H1 (cell line): Measurements from ENCODE around the gene KRT17. TPM values are rescaled to one million over a fixed set of nuclear protein-coding genes. Genes with fewer than 3 reads are reported as not detected.
"Not testable (repeated sequence)": the region's sequence is repeated elsewhere in the genome, so short reads cannot be mapped to it uniquely, and the experiment has no call there.

Experiments
- CTCF ChIA-PET: fragments of 300-600 bp; sonication (Branson Sonifier 250); formaldehyde crosslinking; loops from one replicate; lab custom pipeline; 2021; ENCODE audit not compliant: partially characterized antibody; lab: Charles Lee
- POLR2A ChIA-PET: fragments of 300-600 bp; sonication (Branson Sonifier 250); formaldehyde crosslinking; loops from one replicate; lab custom pipeline; 2021; ENCODE audit warnings: inconsistent platforms; ENCODE audit not compliant: partially characterized antibody; lab: Charles Lee
- DNase-seq, 2 experiments: peaks; one replicate each; pipeline versions ENCODE4 v3.0.0 to v3.0.0-alpha.2; 2010 to 2022; ENCODE audit warnings: low spot score in 2 of 2, low read depth in 1 of 2, mixed read lengths in 1 of 2
- FAIRE-seq: peaks from 2 replicates; lab custom pipeline; 2011; peaks lifted over from hg19 to GRCh38; lab: Jason Lieb, UNC
- H2AFZ ChIP-seq: 2 replicates; pipeline ENCODE4 v1.8.1; 2012; ENCODE audit warnings: low read length, inconsistent platforms
- H2AK5ac ChIP-seq: 2 replicates; pipeline ENCODE4 v1.6.1; 2013; ENCODE audit warnings: low read depth, low read length
- H2BK120ac ChIP-seq: replicated peaks from 2 replicates; pipeline ENCODE3; 2013; ENCODE audit warnings: low read depth, low read length, inconsistent platforms
- H2BK12ac ChIP-seq: 2 replicates; pipeline ENCODE4 v1.6.1; 2013; ENCODE audit warnings: low read depth, low read length
- H2BK15ac ChIP-seq: 2 replicates; pipeline ENCODE4 v1.6.1; 2013; ENCODE audit warnings: low read length
- H2BK20ac ChIP-seq: 2 replicates; pipeline ENCODE4 v1.6.1; 2013; ENCODE audit warnings: low read length
- H2BK5ac ChIP-seq: 2 replicates; pipeline ENCODE4 v1.6.1; 2013; ENCODE audit warnings: low read depth, low read length
- H3K14ac ChIP-seq: 2 replicates; pipeline ENCODE4 v1.6.1; 2013; ENCODE audit warnings: inconsistent platforms; ENCODE audit not compliant: insufficient read length
- H3K18ac ChIP-seq: 2 replicates; pipeline ENCODE4 v1.6.1; 2013; ENCODE audit warnings: low read length; ENCODE audit errors: extremely low read depth
- H3K23ac ChIP-seq: 2 replicates; pipeline ENCODE4 v1.6.1; 2013; ENCODE audit warnings: inconsistent platforms; ENCODE audit not compliant: insufficient read length
- H3K23me2 ChIP-seq: 2 replicates; pipeline ENCODE4 v1.6.1; 2013; ENCODE audit warnings: low read depth, low read length
- H3K27ac ChIP-seq: 2 replicates; pipeline ENCODE4 v1.6.1; 2011; ENCODE audit warnings: low read depth, low read length, inconsistent platforms
- H3K27me3 ChIP-seq, 4 experiments: replicated peaks in 1 of 4; 1 replicate in 1 of 4; 2 replicates in 3 of 4; pipeline versions ENCODE4 v1.6.1 to v1.8.1; 2011 to 2013; ENCODE audit warnings: low read length in 3 of 4, mild to moderate bottlenecking in 3 of 4, inconsistent platforms in 2 of 4, mixed read lengths in 2 of 4, moderate library complexity in 1 of 4; ENCODE audit not compliant: control insufficient read depth in 3 of 4, insufficient read depth in 3 of 4; ENCODE audit errors: extremely low read depth in 1 of 4
- H3K36me3 ChIP-seq, 4 experiments: 2 replicates each; pipeline versions ENCODE4 v1.6.1 to v1.8.1; 2011 to 2013; ENCODE audit warnings: mild to moderate bottlenecking in 4 of 4, low read length in 3 of 4, moderate library complexity in 2 of 4, control low read depth in 1 of 4, inconsistent platforms in 1 of 4; ENCODE audit not compliant: insufficient read depth in 4 of 4, control insufficient read depth in 2 of 4
- H3K4ac ChIP-seq: replicated peaks from 2 replicates; pipeline ENCODE3; 2013; ENCODE audit warnings: low read length, low read depth, mixed read lengths, inconsistent platforms; ENCODE audit not compliant: insufficient read length
- H3K4me1 ChIP-seq, 4 experiments: replicated peaks in 1 of 4; 1 replicate in 1 of 4; 2 replicates in 3 of 4; pipeline versions ENCODE4 v1.6.1 to v1.8.1; 2011 to 2013; ENCODE audit warnings: low read length in 3 of 4, inconsistent platforms in 2 of 4, mixed read lengths in 1 of 4; ENCODE audit not compliant: insufficient read depth in 4 of 4, control insufficient read depth in 3 of 4
- H3K4me2 ChIP-seq, 2 experiments: 2 replicates each; pipeline versions ENCODE4 v1.6.1 to v1.8.1; 2011 to 2013; ENCODE audit warnings: low read depth in 2 of 2, low read length in 2 of 2, control low read depth in 1 of 2, inconsistent platforms in 1 of 2, mild to moderate bottlenecking in 1 of 2; ENCODE audit not compliant: insufficient read depth in 1 of 2
- H3K4me3 ChIP-seq, 4 experiments: fragments of 200-600, 300-600 bp in 1 of 4; sonication (generic), shearing (Covaris generic), sonication (Bioruptor Twin) in 1 of 4; 2 replicates each; pipeline versions ENCODE4 v1.5.1 to v1.8.1; 2011 to 2016; ENCODE audit warnings: low read length in 4 of 4, low read depth in 3 of 4, control low read depth in 2 of 4, inconsistent platforms in 2 of 4, mild to moderate bottlenecking in 2 of 4, mixed read lengths in 1 of 4, moderate library complexity in 1 of 4; ENCODE audit not compliant: insufficient read depth in 2 of 4; ENCODE audit errors: extremely low read depth in 1 of 4
- H3K56ac ChIP-seq: replicated peaks from 2 replicates; pipeline ENCODE3; 2013; ENCODE audit warnings: low read depth, mild to moderate bottlenecking, mixed read lengths, low read length, inconsistent platforms; ENCODE audit not compliant: insufficient read length
- H3K79me1 ChIP-seq: 2 replicates; pipeline ENCODE4 v1.6.1; 2013; ENCODE audit warnings: low read depth, low read length, control low read depth
- H3K79me2 ChIP-seq, 2 experiments: 2 replicates each; pipeline versions ENCODE4 v1.6.1 to v1.8.1; 2012 to 2013; ENCODE audit warnings: low read length in 2 of 2, mild to moderate bottlenecking in 2 of 2, inconsistent platforms in 1 of 2; ENCODE audit not compliant: insufficient read depth in 2 of 2, control insufficient read depth in 1 of 2
- H3K9ac ChIP-seq, 4 experiments: replicated peaks in 1 of 4; 1 replicate in 1 of 4; 2 replicates in 3 of 4; pipeline versions ENCODE4 v1.6.1 to v1.8.1; 2011 to 2013; ENCODE audit warnings: low read depth in 3 of 4, low read length in 3 of 4, control low read depth in 2 of 4, mild to moderate bottlenecking in 2 of 4, moderate library complexity in 2 of 4, inconsistent platforms in 1 of 4; ENCODE audit errors: extremely low read depth in 1 of 4
- H3K9me3 ChIP-seq, 2 experiments: 2 replicates each; pipeline versions ENCODE4 v1.6.1 to v1.8.1; 2012 to 2013; ENCODE audit warnings: mild to moderate bottlenecking in 2 of 2, moderate library complexity in 2 of 2, control low read depth in 1 of 2, inconsistent platforms in 1 of 2, low read depth in 1 of 2, low read length in 1 of 2, mixed read lengths in 1 of 2; ENCODE audit not compliant: insufficient read depth in 2 of 2
- H4K20me1 ChIP-seq, 2 experiments: replicated peaks in 1 of 2; 2 replicates each; pipeline versions ENCODE3 to v1.8.1; 2011 to 2013; ENCODE audit warnings: inconsistent platforms in 2 of 2, low read length in 2 of 2, mild to moderate bottlenecking in 1 of 2; ENCODE audit not compliant: insufficient read depth in 2 of 2, control insufficient read depth in 1 of 2
- H4K5ac ChIP-seq: 2 replicates; pipeline ENCODE4 v1.6.1; 2013; ENCODE audit warnings: low read length, low read depth, mixed read lengths, inconsistent platforms; ENCODE audit not compliant: insufficient read length
- H4K8ac ChIP-seq: 2 replicates; pipeline ENCODE4 v1.8.0; 2013; ENCODE audit warnings: mild to moderate bottlenecking, moderate library complexity, low read length, inconsistent platforms; ENCODE audit not compliant: insufficient read depth; ENCODE audit errors: extremely low read depth
- H4K91ac ChIP-seq: replicated peaks from 2 replicates; pipeline ENCODE3; 2013; ENCODE audit warnings: low read length, mixed read lengths, inconsistent platforms; ENCODE audit not compliant: insufficient read length
- GTF2F1 ChIP-seq: IDR thresholded peaks from 2 replicates; pipeline ENCODE4 v1.6.1; 2012; ENCODE audit warnings: low read depth, low read length, improper control_type of control experiment, borderline replicate concordance
- HDAC2 ChIP-seq, 2 experiments: fragments of 300-600 bp in 1 of 2; sonication (generic) in 1 of 2; IDR thresholded peaks; 2 replicates each; pipeline ENCODE4 v1.6.1; 2011 to 2012; ENCODE audit warnings: low read depth in 2 of 2, low read length in 2 of 2, mild to moderate bottlenecking in 2 of 2, moderate library complexity in 2 of 2, borderline replicate concordance in 1 of 2, inconsistent platforms in 1 of 2
- KDM1A ChIP-seq: fragments of 200-600, 300-600 bp; sonication (generic); IDR thresholded peaks from 2 replicates; pipeline ENCODE4 v1.7.1; 2016; ENCODE audit warnings: mild to moderate bottlenecking, low read length, borderline replicate concordance
- MAFK ChIP-seq: IDR thresholded peaks from 2 replicates; pipeline ENCODE4 v1.6.1; 2012; ENCODE audit warnings: low read depth, mild to moderate bottlenecking, improper control_type of control experiment, low read length
- RNF2 ChIP-seq: fragments of 200-900, 300-1000 bp; sonication (generic); IDR thresholded peaks from 2 replicates; pipeline ENCODE4 v1.7.1; 2016; ENCODE audit warnings: borderline replicate concordance, low read depth, mild to moderate bottlenecking, antibody characterized with exemption, low read length; ENCODE audit not compliant: poor library complexity, severe bottlenecking; ENCODE audit errors: missing control alignments
- TBP ChIP-seq: IDR thresholded peaks from 2 replicates; pipeline ENCODE4 v1.6.1; 2011; ENCODE audit warnings: low read depth, low read length, improper control_type of control experiment
- WGBS, 2 experiments: shearing (Covaris generic) in 1 of 2; methylation state at CpG; one replicate each; pipeline versions ENCODE4 v1.1.6 to v1.1.7; 2013 to 2015; ENCODE audit warnings: low lambda C conversion rate in 2 of 2, mixed read lengths in 2 of 2, inconsistent platforms in 1 of 2, low coverage in 1 of 2, missing lambda C conversion rate in 1 of 2; ENCODE audit not compliant: insufficient replicate concordance in 2 of 2, insufficient coverage in 1 of 2, insufficient read length in 1 of 2; ENCODE audit errors: extremely low coverage in 1 of 2, missing lambda C conversion rate in 1 of 2; 5-methylcytosine and 5-hydroxymethylcytosine counted together
- polyA plus RNA-seq, 7 experiments: library from polyadenylated mRNA; depleted of rRNA in 3 of 7; stranded (reverse) in 5 of 7; unstranded in 2 of 7; fragments of >200 nt in 5 of 7; fragments of 200-250 nt in 2 of 7; gene quantifications; 1 replicate in 5 of 7; 2 replicates in 1 of 7; 4 replicates in 1 of 7; pipeline versions ENCODE4 v1.2.1 to v1.2.3, GENCODE V29; 2011 to 2013; ENCODE audit warnings: missing spikeins in 2 of 7, mixed read lengths in 2 of 7
- total RNA-seq: library from RNA; stranded (reverse); fragmentation: NEBNext Ultra II Directional; extraction: Animal tissue kit (Norgen Biotek cat#: 25700); gene quantifications from 2 replicates; pipeline ENCODE4 v1.2.1, GENCODE V29; 2021
- TF ChIP-seq, protein P1 (sequence below): IDR thresholded peaks from 2 replicates; pipeline ENCODE4 v1.6.1; 2011; ENCODE audit warnings: low read depth, mild to moderate bottlenecking, low read length; ENCODE audit not compliant: insufficient read depth

KRT17 gene
- total and polyA plus RNA-seq, 2 of the 8 experiments (the other 6 are each of a cell fraction or from before 2014, with no cell fraction given) = 0.50 to 0.95 TPM

DNA sequence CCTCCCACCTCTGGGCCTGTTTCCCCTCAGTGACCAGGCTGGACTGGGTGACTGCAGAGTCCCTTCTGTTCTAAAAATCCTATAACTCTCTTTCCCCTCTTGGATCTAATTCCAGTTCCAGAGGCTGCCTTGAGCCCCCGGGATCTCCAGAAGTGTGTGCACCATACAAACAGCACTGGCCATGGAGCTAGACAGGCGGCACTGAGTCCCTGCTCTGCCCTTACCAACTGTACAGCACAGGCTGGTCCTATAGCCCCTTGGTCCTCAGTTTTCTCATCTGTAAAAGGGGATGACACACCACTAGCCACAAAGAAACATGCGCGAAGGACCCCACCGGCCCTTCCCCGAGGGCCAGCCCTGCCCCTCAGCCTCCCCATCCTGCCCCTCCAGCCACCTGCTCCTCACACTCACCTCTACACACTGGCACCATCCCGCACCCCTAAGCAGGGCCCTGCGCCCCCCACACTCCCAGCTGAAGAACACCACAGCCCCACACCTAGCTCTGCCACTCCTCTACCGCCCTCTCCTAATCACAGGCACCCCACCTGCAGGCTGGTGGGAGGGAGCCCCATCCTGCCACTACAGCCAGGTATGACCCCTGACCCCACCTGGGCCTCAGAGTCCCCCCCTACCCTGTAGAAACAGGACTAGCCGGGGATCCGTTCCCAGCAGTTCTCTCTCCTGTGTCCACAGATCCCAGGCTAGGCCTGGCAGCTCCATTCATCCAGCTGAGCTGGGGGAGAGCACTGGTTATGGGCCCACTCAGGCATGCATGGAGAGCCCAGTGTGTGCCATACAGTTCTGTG lies 10.9 kb downstream of the KRT17 start (continued):
- no peak for TF ChIP-seq GTF2F1
- no peak for TF ChIP-seq KDM1A
- TF ChIP-seq, protein P1, sequence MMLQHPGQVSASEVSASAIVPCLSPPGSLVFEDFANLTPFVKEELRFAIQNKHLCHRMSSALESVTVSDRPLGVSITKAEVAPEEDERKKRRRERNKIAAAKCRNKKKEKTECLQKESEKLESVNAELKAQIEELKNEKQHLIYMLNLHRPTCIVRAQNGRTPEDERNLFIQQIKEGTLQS = no peak
- TF ChIP-seq MAFK = no peak
- TF ChIP-seq TBP = no peak
- TF ChIP-seq HDAC2 (IDR thresholded peaks at IDR 0.05; ENCODE audit: borderline replicate concordance in 1 of 2, low read depth in 2 of 2, low read length in 2 of 2) = no peak
- no peak for TF ChIP-seq RNF2

DNA sequence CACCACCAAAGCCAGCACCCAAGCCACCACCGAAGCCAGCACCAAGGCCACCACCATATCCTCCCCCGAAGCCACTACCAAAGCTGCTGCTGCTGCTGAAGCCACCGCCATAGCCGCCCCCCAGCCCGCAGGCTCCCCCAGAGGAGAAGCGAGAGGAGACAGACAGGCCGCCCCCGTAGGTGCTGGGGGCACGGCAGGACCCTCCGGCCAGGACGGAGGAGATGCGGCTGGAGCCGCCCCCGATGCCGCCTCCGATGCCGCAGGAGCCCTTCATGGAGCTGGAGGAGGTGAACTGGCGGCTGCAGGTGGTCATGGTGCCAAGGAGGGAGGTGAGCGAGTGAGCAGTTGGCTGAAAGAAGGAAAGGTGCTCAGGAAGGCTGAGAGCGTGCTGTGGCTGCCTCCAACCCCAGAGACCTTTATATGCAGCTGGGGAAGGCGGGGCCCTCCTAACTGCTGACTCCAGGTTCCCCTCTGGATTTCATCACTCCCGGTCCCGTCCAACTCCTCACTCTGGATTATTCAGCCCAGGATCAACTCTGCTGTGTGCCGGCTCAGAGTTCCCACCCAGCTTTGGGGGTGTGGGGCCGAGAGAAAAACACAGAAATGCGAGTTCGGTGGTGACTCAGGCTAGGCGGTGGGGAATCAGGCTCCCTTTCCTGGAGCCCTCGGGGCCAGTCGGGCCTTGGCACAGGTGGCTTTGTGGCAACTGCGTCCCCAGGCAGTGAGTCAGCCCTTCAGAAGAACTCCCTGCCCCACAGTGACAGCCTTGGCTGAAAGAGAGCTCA lies 11.8 kb downstream of the KRT17 start, which contains the start of gene KRT16:
Gene KRT16 (minus strand): TSS at position 392 of the 785 bp plus-strand sequence. CDS start 79 bp downstream, at position 313.
- H3K9me3 ChIP-seq = not testable (repeated sequence)
- 90% methylated on average over 23 of the region's 31 CpGs; no CpG with 5 or more reads in 1 of the 2 experiments for WGBS, 2 experiments

More for the DNA sequence above, 11.8 kb downstream of the KRT17 start, which contains the start of gene KRT16:
- H2AK5ac ChIP-seq, H3K27me3 ChIP-seq, H3K27ac ChIP-seq, H3K18ac ChIP-seq, DNase-seq, H2AFZ ChIP-seq, H3K4me1 ChIP-seq, H2BK5ac ChIP-seq, H2BK120ac ChIP-seq, H3K79me1 ChIP-seq, FAIRE-seq, H3K9ac ChIP-seq, H4K8ac ChIP-seq, H4K91ac ChIP-seq, H3K4me2 ChIP-seq, H3K56ac ChIP-seq, H3K79me2 ChIP-seq, H4K20me1 ChIP-seq, H3K23ac ChIP-seq, H2BK15ac ChIP-seq, H3K14ac ChIP-seq, H2BK20ac ChIP-seq, H3K36me3 ChIP-seq, H3K4me3 ChIP-seq, H4K5ac ChIP-seq, H3K23me2 ChIP-seq, H3K4ac ChIP-seq: not testable (repeated sequence)
- peak within 1 kb of the TSS; percentile 27; the same call in 1 of the 2 replicates for H2BK12ac ChIP-seq
- ChIA-PET CTCF (interaction anchor here (0.7 to 2.0 kb wide), 6 partner anchors 10 to 64 kb away, joined by 3 to 11 read pairs (median 3); partner anchors contain the start of gene KRT17), POLR2A (interaction anchor here (1.5 kb wide), 1 partner anchor 77 kb away, joined by 4 read pairs; no protein-coding TSS in a partner anchor)
